ENCODE results near the gene DUSP10. TPM values are rescaled to one million over a fixed set of nuclear protein-coding genes. Genes with fewer than 3 reads are reported as not detected.

Gene DUSP10
- polyA plus RNA-seq, 1 donor from 2014 or later: 2.0 TPM

GRCh38 chr1:221699577-221699976 lies 42.3 kb downstream of the DUSP10 start:
- no peaks in the 10 kb centered on the region for H3K9me2 ChIP-seq (ENCODE audit: insufficient read depth, low read length)
- no peaks in the 10 kb centered on the region for H3K27me3 ChIP-seq (ENCODE audit: insufficient read depth, low read depth, low read length)
- H2AFZ ChIP-seq (ENCODE audit: low read depth, low read length): no peak overlapping the region
- no peak overlapping the region for H3K27ac ChIP-seq (ENCODE audit: low read length)
- no peaks in the 10 kb centered on the region for H3F3A ChIP-seq (ENCODE audit: insufficient read depth, low read length, poor library complexity, severe bottlenecking)
- TF ChIP-seq RAD21 (conservative IDR thresholded peaks at IDR 0.05) (no peak), EZH2 (IDR thresholded peaks at IDR 0.05; ENCODE audit: borderline replicate concordance, insufficient read depth, low read length, poor library complexity, severe bottlenecking) (no peak), POLR2AphosphoS5 (IDR thresholded peaks at IDR 0.05) (no peak), SMC3 (conservative IDR thresholded peaks at IDR 0.05; ENCODE audit: poor library complexity) (no peak), EP300 (conservative IDR thresholded peaks at IDR 0.05; ENCODE audit: poor library complexity, severe bottlenecking) (no peak)
- H3K4me3 ChIP-seq (ENCODE audit: low read length): no peak overlapping the region
- no peaks in the 10 kb centered on the region for H3K9me3 ChIP-seq (ENCODE audit: low read length)
- no peaks in the 10 kb centered on the region for H4K20me1 ChIP-seq (ENCODE audit: insufficient read depth)
- H3K79me2 ChIP-seq (replicated peaks; ENCODE audit: insufficient read depth, low read length): no peaks in the 10 kb centered on the region
- H3K36me3 ChIP-seq (ENCODE audit: insufficient read depth, low read length): no peaks in the 10 kb centered on the region
- no peak overlapping the region for H3K9ac ChIP-seq (ENCODE audit: low read length)
- no peak overlapping the region for H3K4me2 ChIP-seq (ENCODE audit: low read length)

GRCh38 chr1:221698579-221699349 lies 43.1 kb downstream of the DUSP10 start:
- TF ChIP-seq MXI1 (conservative IDR thresholded peaks at IDR 0.05; ENCODE audit: poor library complexity, severe bottlenecking): no peak
- no peak for TF ChIP-seq TAF1 (IDR thresholded peaks at IDR 0.05; ENCODE audit: low read depth)
- no peak for TF ChIP-seq POLR2AphosphoS5 (IDR thresholded peaks at IDR 0.05)
- TF ChIP-seq RAD21 (conservative IDR thresholded peaks at IDR 0.05): no peak
- no peak for TF ChIP-seq CTCF (IDR thresholded peaks at IDR 0.05; ENCODE audit: poor library complexity, severe bottlenecking)
- TF ChIP-seq EP300 (conservative IDR thresholded peaks at IDR 0.05; ENCODE audit: poor library complexity, severe bottlenecking): no peak
- no peak for TF ChIP-seq EZH2 (IDR thresholded peaks at IDR 0.05; ENCODE audit: borderline replicate concordance, insufficient read depth, low read length, poor library complexity, severe bottlenecking)
- no peak for TF ChIP-seq SMC3 (conservative IDR thresholded peaks at IDR 0.05; ENCODE audit: poor library complexity)
- no peak overlapping the region for H3K9ac ChIP-seq (ENCODE audit: low read length)
- no peak overlapping the region for H3K4me3 ChIP-seq (ENCODE audit: low read length)

GRCh38 chr1:221697923-221698425 lies 43.9 kb downstream of the DUSP10 start:
- no peaks in the 10 kb centered on the region for H3F3A ChIP-seq (ENCODE audit: insufficient read depth, low read length, poor library complexity, severe bottlenecking)
- no peak overlapping the region for H3K9ac ChIP-seq (ENCODE audit: low read length)
- H3K9me2 ChIP-seq (ENCODE audit: insufficient read depth, low read length): no peaks in the 10 kb centered on the region
- H3K9me3 ChIP-seq (ENCODE audit: low read length): no peaks in the 10 kb centered on the region
- no peaks in the 10 kb centered on the region for H3K27me3 ChIP-seq (ENCODE audit: insufficient read depth, low read depth, low read length)
- no peak overlapping the region for H2AFZ ChIP-seq (ENCODE audit: low read depth, low read length)
- no peaks in the 10 kb centered on the region for H3K36me3 ChIP-seq (ENCODE audit: insufficient read depth, low read length)
- H3K4me3 ChIP-seq (ENCODE audit: low read length): no peak overlapping the region
- H3K79me2 ChIP-seq (replicated peaks; ENCODE audit: insufficient read depth, low read length): no peaks in the 10 kb centered on the region
- TF ChIP-seq EZH2 (IDR thresholded peaks at IDR 0.05; ENCODE audit: borderline replicate concordance, insufficient read depth, low read length, poor library complexity, severe bottlenecking) (no peak), CTCF (IDR thresholded peaks at IDR 0.05; ENCODE audit: poor library complexity, severe bottlenecking) (no peak), RAD21 (conservative IDR thresholded peaks at IDR 0.05) (no peak), TAF1 (IDR thresholded peaks at IDR 0.05; ENCODE audit: low read depth) (no peak), EP300 (conservative IDR thresholded peaks at IDR 0.05; ENCODE audit: poor library complexity, severe bottlenecking) (no peak), SMC3 (conservative IDR thresholded peaks at IDR 0.05; ENCODE audit: poor library complexity) (no peak), MXI1 (conservative IDR thresholded peaks at IDR 0.05; ENCODE audit: poor library complexity, severe bottlenecking) (no peak), REST (IDR thresholded peaks at IDR 0.05; ENCODE audit: borderline replicate concordance) (no peak), POLR2AphosphoS5 (IDR thresholded peaks at IDR 0.05) (no peak)
- H3K27ac ChIP-seq (ENCODE audit: low read length): no peak overlapping the region
- H3K4me2 ChIP-seq (ENCODE audit: low read length): no peak overlapping the region
- H4K20me1 ChIP-seq (ENCODE audit: insufficient read depth): no peaks in the 10 kb centered on the region

More at GRCh38 chr1:221698579-221699349, 43.1 kb downstream of the DUSP10 start:
- no peaks in the 10 kb centered on the region for H3K9me3 ChIP-seq (ENCODE audit: low read length)
- no peaks in the 10 kb centered on the region for H3F3A ChIP-seq (ENCODE audit: insufficient read depth, low read length, poor library complexity, severe bottlenecking)
- no peak overlapping the region for H3K4me2 ChIP-seq (ENCODE audit: low read length)
- H3K27ac ChIP-seq (ENCODE audit: low read length): no peak overlapping the region
- H4K20me1 ChIP-seq (ENCODE audit: insufficient read depth): no peaks in the 10 kb centered on the region
- H3K9me2 ChIP-seq (ENCODE audit: insufficient read depth, low read length): no peaks in the 10 kb centered on the region
- no peaks in the 10 kb centered on the region for H3K79me2 ChIP-seq (replicated peaks; ENCODE audit: insufficient read depth, low read length)
- no peaks in the 10 kb centered on the region for H3K27me3 ChIP-seq (ENCODE audit: insufficient read depth, low read depth, low read length)
- H3K36me3 ChIP-seq (ENCODE audit: insufficient read depth, low read length): no peaks in the 10 kb centered on the region
- no peak overlapping the region for H2AFZ ChIP-seq (ENCODE audit: low read depth, low read length)
